HL-60 (cell line): Measurements from ENCODE around the gene WDR17.

Source experiments
- CTCF ChIP-seq: IDR thresholded peaks from one replicate; pipeline ENCODE4 v1.5.1; 2011; ENCODE audit warnings: low read length, control low read depth, inconsistent platforms; ENCODE audit not compliant: insufficient read depth
- GABPA ChIP-seq: IDR thresholded peaks from 2 replicates; pipeline ENCODE4 v1.6.1; 2012; ENCODE audit warnings: low read depth
- POLR2AphosphoS5 ChIP-seq: IDR thresholded peaks from 2 replicates; pipeline ENCODE4 v1.6.1; 2012; ENCODE audit warnings: low read depth
- REST ChIP-seq: IDR thresholded peaks from 2 replicates; pipeline ENCODE4 v1.6.1; 2012; ENCODE audit warnings: low read depth; ENCODE audit not compliant: insufficient replicate concordance

- TF ChIP-seq CTCF = no peak
- TF ChIP-seq REST = no peak
- TF ChIP-seq POLR2AphosphoS5 = no peak
- TF ChIP-seq GABPA = no peak
Observed at GRCh38 chr4:176044589-176044951, 21.1 kb upstream of the WDR17 start.
